Epithelial cell of umbilical artery (primary cell): ENCODE measurements around the gene LAIR2. TPM values are rescaled to one million over a fixed set of nuclear protein-coding genes. Genes with fewer than 3 reads are reported as not detected.

Experiments
- total RNA-seq: library from RNA; depleted of rRNA; stranded (reverse); fragments of >200 nt; gene quantifications from 2 replicates; pipeline ENCODE4 v1.2.3, GENCODE V29; 2014

LAIR2 gene
- total RNA-seq: not detected in 2 replicates

GRCh38 chr19:54502518-54503048 lies at the start of gene LAIR2:
Gene LAIR2, plus strand, starts transcription at chr19:54502831. Its CDS starts 88 bp downstream, at chr19:54502919.

GRCh38 chr19:54463531-54464043 lies 39.0 kb upstream of the LAIR2 start, which contains the start of gene LENG9:
Gene LENG9, minus strand, starts transcription at chr19:54463778. Its CDS starts 252 bp downstream, at chr19:54463526.

GRCh38 chr19:54473071-54473891 lies 29.4 kb upstream of the LAIR2 start, which contains the start of gene CDC42EP5:
Gene CDC42EP5, minus strand, starts transcription at chr19:54473296. Its CDS starts 7,749 bp downstream, at chr19:54465547.

Other genes starting within 250 kb of the LAIR2 start
- not detected in 2 replicates for gene LILRB5, start 245.6 kb upstream of the LAIR2 start, total RNA-seq
- gene LILRB2, start 221.7 kb upstream of the LAIR2 start, total RNA-seq: not detected in 2 replicates
- not detected in 2 replicates for gene LILRA5, start 189.7 kb upstream of the LAIR2 start, total RNA-seq
- gene LILRA4, start 163.7 kb upstream of the LAIR2 start, total RNA-seq: not detected in 2 replicates
- gene LAIR1, start 137.9 kb upstream of the LAIR2 start, total RNA-seq: not detected in 2 replicates
- not detected in 2 replicates for gene TTYH1, start 87.4 kb upstream of the LAIR2 start, total RNA-seq
- gene LENG8, start 53.6 kb upstream of the LAIR2 start, total RNA-seq: 14.3 and 34.3 TPM in 2 replicates
- 5.6 and 7.5 TPM in 2 replicates for gene LENG9, start 39.1 kb upstream of the LAIR2 start, total RNA-seq
- 29.6 and 40.3 TPM in 2 replicates for gene CDC42EP5, start 29.5 kb upstream of the LAIR2 start, total RNA-seq
- gene LILRA2, start 71.0 kb downstream of the LAIR2 start, total RNA-seq: not detected in 2 replicates
- gene LILRA1, start 90.8 kb downstream of the LAIR2 start, total RNA-seq: not detected in 2 replicates
- gene LILRB1, start 127.7 kb downstream of the LAIR2 start, total RNA-seq: not detected in 2 replicates
- not detected in 2 replicates for gene LILRB4, start 160.2 kb downstream of the LAIR2 start, total RNA-seq
- gene KIR3DL3, start 221.6 kb downstream of the LAIR2 start, total RNA-seq: not detected in 2 replicates
- not detected in 2 replicates for gene KIR2DL3, start 235.7 kb downstream of the LAIR2 start, total RNA-seq